Amygdala (tissue), 56 donors: ENCODE data around the gene NREP.

Experiments
- DNase-seq, 56 donors: peaks; one replicate each; lab custom pipeline; 2025; lab: John Stamatoyannopoulos, UW

Gene NREP

DNA sequence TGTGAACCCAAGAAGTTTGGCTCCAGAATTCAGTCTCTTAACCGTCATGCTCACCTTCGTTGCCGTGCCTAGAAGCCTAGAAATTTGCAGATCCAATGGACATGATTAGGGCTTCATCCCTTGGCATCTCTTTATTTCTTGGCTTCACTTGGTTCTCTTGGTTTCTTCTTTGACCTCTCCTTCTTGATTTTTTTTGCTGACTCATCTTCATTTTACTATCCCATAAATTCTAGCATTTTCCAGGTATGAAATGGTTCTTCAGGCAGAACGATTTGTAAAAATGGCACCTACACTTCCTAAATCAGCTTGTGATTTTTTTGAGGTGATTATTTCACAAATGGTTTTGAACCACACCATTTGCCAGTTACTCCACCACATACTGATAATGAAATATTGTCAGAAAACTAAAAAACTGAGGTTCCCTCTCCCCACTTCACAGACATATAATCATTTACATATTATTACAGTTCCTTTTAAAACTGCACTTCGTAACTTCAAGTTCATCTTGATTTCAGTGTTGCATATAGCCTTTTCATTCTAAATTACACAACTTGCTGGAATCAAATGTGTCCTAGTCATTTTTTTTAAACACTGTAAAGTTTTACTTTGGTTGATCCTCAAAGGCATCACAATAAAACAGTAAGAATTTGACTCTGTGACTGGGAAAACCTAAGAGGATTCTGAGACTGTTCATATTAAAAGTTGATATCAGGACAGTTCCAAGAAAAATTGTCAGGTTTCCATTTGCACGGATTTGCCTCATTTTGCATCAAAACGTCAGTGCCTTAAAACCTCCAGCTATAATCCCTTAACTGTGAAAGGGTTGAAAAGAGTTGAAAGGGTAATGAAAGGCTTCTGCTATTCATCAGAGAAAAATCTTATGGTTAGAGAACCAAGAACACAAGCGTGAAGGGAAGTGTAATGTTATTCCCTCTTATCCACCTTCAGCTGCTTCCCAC is 8.9 kb upstream of the NREP start:
- no peak for DNase-seq

DNA sequence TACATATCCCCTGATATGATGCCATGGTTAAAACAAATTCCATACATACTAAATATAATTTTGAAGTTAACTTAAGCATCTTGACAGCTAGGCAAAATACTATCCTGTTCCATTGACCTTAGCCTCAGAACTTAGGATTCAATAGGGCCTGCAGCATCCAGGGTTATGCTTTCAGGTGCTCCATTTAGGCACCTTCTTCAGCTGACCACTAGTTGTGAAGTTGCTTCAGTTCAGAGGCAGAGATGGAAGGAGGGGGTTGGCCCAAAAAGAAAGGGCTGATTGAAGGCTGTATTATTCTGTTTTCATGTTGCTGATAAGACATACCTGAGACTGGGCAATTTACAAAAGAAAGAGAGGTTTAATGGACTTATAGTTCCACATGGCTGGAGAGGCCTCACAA is 7.0 kb upstream of the NREP start:
- no peak for DNase-seq

DNA sequence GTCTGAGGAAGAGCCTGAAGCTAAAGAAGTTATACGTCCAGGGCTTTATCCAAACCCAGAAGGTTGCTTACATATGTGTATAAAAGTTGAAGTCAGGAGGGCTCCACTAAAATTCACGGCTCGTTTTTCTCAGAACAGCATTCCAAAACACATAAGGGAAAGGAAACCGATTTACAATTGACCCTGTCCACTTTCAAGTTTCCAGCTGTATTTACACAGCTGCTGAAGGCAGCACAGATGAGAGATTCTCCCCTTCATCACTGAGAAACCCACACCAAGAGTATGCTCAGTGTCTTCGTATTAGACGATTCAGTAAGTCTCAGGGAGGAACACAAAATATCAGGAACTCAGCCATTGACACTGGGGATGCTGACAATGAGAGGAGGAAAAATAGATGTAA is 5.9 kb upstream of the NREP start:
- DNase-seq, result no peak

DNA sequence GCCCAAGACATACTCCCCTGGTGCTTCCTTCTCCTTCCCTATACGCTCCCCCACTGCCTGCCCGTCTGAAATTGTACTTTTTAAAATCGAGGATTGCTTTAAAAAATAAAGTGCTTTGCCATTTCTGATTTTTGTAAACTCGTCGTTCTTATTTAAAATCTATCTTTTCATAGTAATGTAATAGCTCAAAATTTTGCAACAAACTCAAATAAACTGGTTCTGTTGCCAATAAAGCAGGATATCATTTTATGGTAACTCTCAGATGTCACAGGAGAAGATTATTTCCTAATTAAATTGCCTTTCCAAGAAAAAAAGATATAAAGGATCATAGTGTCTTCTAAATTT is 1.3 kb upstream of the NREP start:
- peak in 1 of 56 donors; percentile 3 for DNase-seq

- DNase-seq, result peak; percentile 34 to 95 (median 84)
Measured at GRCh38 chr5:111757355-111758283, 625 bp upstream of the NREP start.

GRCh38 chr5:111755942-111756381 is 1.0 kb downstream of the NREP start:
- DNase-seq, result no peak

GRCh38 chr5:111755345-111755941 is 1.6 kb downstream of the NREP start:
- no peak for DNase-seq

GRCh38 chr5:111753884-111754589 is 3.0 kb downstream of the NREP start:
- DNase-seq, result no peak

GRCh38 chr5:111752426-111752965 is 4.5 kb downstream of the NREP start:
- no peak for DNase-seq

- DNase-seq, result no peak
Measured at GRCh38 chr5:111749303-111750026, 7.5 kb downstream of the NREP start.

- peak in 1 of 56 donors; percentile 21 for DNase-seq
Measured at GRCh38 chr5:111748304-111748763, 8.7 kb downstream of the NREP start.

GRCh38 chr5:111747337-111747736 is 9.7 kb downstream of the NREP start:
- DNase-seq, result no peak

- DNase-seq, result no peak
Measured at GRCh38 chr5:111746791-111747190, 10.2 kb downstream of the NREP start.

DNA sequence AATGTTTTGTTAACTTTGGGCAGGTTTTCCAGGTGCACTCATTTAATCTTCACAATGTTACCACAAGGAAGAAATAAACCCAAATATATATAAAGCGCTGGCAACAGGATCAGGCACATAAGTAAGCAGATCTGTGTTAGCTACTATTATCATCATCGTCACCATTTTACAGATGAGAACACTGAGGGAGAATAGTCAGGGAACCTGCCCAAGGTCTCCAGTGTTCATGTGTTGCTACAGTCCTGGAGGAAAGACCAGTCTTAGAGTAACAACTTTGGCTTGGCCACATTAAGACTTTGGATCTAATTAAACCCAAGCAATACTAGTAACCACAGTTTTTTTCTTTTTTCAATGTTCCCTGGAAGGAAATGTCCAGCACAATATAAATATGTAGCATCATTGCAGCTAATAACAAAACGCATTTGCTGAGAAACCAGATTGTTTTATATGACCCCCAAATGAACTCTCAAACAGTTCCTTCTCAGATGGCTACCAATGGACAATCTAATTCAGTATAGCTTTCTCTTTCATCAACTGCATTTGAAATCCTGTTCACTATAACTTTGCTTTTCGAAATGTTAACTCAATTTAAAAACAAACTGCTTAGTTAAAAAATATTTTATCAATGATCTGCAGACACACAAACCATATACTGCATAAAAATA is 11.8 kb downstream of the NREP start:
- DNase-seq, result no peak

- DNase-seq, result no peak
Measured at GRCh38 chr5:111744455-111744854, 12.5 kb downstream of the NREP start.

DNA sequence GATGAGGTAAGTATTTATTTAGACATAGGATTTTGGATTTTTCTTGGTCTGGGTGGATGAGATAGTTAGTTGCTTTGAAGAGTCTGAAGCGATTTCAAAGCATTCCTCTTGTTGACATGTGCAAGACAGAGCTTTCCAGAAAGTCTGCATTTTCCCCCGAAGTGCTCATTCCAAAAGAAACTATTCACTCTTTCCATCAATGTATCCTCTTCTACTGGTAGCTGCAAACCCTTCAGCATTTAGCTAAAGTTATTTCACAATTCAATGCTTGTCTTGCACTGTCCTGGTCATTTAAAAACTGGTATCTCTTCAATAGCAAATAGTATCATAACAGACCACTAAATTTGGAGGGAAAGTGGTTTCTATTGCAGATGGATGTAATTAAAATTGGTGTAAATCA is 13.0 kb downstream of the NREP start:
- no peak for DNase-seq

DNA sequence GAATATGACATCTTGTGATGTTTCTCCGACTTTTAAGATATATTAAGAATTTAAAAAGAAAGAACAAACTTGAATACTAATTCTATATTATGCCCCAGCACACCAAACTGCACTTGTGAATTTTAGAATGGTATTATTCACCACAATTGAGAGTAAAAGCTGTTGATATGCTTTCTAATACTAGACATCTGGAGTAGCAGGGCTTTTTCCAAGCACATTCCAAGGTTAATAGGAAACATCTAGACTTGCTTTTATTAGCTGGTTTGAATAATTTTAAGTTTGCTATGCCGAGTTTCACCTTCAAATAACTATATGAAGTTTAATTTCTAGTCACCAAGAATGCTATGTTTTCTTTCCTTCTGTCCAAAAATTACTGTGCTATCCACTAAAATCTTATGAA is 13.5 kb downstream of the NREP start:
- no peak for DNase-seq

GRCh38 chr5:111742177-111742994 is 14.6 kb downstream of the NREP start:
- no peak for DNase-seq
